Measurements from ENCODE around the gene TST. TPM values are rescaled to one million over a fixed set of nuclear protein-coding genes. Genes with fewer than 3 reads are reported as not detected.

TST gene
- total and polyA plus RNA-seq, 9 of the 15 experiments (the other 6 are each of a cell fraction or from before 2014, with no cell fraction given) = 1.4 to 26.9 (median 12.4) TPM

DNA sequence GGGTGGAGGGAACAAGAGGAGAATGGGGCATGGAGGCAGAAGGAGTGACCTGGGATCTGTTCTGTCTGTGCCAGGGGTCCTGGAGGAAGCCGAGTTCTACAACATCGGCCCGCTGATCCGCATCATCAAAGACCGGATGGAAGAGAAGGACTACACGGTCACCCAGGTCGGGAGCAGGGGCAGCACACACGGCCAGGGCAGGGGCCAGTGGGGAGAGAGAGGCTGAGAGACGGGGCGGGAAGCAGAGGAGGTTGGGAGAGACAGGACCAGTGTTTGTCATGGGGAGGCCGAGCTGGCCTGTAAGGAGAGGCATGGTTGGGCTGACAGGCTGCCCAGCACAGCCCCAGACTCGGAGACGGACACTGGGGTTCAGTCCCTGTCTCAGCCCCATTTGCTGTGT, 37.0 kb upstream of the TST start (continued):
- TF ChIP-seq, protein P1, sequence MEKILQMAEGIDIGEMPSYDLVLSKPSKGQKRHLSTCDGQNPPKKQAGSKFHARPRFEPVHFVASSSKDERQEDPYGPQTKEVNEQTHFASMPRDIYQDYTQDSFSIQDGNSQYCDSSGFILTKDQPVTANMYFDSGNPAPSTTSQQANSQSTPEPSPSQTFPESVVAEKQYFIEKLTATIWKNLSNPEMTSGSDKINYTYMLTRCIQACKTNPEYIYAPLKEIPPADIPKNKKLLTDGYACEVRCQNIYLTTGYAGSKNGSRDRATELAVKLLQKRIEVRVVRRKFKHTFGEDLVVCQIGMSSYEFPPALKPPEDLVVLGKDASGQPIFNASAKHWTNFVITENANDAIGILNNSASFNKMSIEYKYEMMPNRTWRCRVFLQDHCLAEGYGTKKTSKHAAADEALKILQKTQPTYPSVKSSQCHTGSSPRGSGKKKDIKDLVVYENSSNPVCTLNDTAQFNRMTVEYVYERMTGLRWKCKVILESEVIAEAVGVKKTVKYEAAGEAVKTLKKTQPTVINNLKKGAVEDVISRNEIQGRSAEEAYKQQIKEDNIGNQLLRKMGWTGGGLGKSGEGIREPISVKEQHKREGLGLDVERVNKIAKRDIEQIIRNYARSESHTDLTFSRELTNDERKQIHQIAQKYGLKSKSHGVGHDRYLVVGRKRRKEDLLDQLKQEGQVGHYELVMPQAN (IDR thresholded peaks at IDR 0.05; ENCODE audit: borderline replicate concordance) = no peak
- TF ChIP-seq E2F3 (CRISPR knock-in tag; IDR thresholded peaks at IDR 0.05) (no peak), SMAD2 (IDR thresholded peaks at IDR 0.05; ENCODE audit: low read depth, low read length) (no peak), MYC (IDR thresholded peaks at IDR 0.05; ENCODE audit: low read depth, low read length) (no peak), MYC (CRISPR knock-in tag; IDR thresholded peaks at IDR 0.05; ENCODE audit: borderline replicate concordance, low read depth) (no peak), DIDO1 (tag; IDR thresholded peaks at IDR 0.05; ENCODE audit: low read depth) (no peak), EP400 (IDR thresholded peaks at IDR 0.05) (no peak)
- TF ChIP-seq, protein P2, sequence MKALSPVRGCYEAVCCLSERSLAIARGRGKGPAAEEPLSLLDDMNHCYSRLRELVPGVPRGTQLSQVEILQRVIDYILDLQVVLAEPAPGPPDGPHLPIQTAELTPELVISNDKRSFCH (CRISPR knock-in tag; IDR thresholded peaks at IDR 0.05) = no peak
- TF ChIP-seq, protein P2 (tag; IDR thresholded peaks at IDR 0.05) = no peak
- TF ChIP-seq, protein P3, sequence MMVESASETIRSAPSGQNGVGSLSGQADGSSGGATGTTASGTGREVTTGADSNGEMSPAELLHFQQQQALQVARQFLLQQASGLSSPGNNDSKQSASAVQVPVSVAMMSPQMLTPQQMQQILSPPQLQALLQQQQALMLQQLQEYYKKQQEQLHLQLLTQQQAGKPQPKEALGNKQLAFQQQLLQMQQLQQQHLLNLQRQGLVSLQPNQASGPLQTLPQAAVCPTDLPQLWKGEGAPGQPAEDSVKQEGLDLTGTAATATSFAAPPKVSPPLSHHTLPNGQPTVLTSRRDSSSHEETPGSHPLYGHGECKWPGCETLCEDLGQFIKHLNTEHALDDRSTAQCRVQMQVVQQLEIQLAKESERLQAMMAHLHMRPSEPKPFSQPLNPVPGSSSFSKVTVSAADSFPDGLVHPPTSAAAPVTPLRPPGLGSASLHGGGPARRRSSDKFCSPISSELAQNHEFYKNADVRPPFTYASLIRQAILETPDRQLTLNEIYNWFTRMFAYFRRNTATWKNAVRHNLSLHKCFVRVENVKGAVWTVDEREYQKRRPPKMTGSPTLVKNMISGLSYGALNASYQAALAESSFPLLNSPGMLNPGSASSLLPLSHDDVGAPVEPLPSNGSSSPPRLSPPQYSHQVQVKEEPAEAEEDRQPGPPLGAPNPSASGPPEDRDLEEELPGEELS (CRISPR knock-in tag; IDR thresholded peaks at IDR 0.05; ENCODE audit: borderline replicate concordance) = no peak

Data from K562 (cell line).